HG03095 (cell line): ENCODE results near the gene CHD2.

ENCODE experiments used
- ATAC-seq: cut with Tn5 transposase; IDR thresholded peaks from one replicate; pipeline ENCODE4 v1.9.1; 2021; ENCODE audit warnings: moderate library complexity; ENCODE audit not compliant: unreplicated experiment

The CHD2 gene

DNA sequence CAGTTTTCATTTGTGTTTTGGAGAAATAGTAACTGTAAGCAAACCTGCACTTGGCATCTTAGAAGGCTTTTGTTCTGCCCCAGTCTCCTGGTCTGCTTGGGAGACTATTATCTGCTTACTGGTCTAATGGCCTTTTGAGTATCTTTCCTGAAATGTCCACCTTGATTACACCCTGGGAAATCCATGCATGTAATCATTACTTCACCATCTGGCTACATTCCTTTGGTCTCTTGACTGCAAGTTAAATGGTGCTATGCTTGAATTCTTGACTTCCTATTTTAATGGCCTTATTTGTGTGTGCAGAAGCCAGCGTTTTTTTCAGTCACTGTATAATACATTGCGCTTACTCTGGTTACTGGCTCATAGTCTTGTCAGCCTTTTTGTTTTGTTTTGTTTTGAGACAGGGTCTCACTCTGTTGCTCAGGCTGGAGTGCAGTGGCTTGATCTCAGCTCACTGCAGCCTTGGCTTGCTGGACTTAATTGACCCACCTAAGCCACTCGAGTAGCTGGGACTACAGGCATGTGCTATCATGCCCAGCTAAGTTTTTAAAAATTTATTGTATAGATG lies 30.0 kb downstream of the CHD2 start:
- no peak for ATAC-seq

DNA sequence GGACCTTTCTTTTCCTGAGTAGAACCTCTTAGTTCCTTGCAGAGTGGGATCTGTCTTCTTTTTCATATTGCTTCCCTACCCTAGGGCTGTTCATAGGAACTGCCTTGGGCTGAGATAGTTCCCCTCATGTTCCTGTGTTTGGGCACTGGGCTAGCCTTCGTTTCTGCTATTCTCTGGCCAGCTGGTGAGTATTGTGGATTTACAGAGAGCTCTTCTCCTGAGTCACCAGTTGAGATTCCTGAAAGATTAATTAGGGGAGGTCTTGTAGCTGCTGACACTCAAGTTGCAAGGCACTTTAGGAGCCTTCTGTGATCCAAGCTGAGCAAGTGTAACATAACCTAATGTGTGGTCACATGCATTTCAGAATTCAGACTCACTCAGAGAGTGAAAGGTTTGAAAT lies 30.7 kb downstream of the CHD2 start:
- ATAC-seq, result no peak

DNA sequence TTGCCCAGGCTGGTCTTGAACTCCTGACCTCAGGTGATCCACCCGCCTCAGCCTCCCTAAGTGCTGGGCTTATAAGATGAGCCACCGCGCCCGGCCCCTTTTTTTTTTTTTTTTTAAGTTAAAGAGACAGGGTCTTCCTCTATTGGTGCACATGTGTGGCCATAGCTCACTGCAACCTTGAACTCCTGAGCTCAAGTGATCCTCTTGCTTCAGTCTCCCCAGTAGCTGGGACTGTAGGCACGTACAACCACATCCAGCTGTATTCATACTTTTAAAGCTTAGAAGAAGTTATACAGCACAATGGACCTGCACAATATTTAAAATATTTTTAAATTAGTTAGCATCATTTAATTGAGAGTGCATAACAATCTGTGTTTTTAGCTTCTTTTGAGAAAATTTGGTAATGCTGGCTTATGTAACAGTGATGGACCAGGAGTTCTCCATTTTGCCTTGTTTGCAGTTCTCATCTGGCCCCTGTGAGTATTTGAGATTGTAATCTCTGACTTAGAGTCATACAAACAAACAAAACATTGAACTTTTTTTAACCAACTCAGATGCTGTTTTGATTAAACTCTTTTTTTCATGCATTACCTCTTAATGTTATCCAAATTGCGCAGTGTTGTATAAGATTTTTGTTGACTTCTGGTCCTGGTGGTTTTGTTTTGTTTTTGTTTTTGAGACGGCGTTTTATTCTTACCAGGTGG lies 33.0 kb downstream of the CHD2 start:
- ATAC-seq, result no peak

DNA sequence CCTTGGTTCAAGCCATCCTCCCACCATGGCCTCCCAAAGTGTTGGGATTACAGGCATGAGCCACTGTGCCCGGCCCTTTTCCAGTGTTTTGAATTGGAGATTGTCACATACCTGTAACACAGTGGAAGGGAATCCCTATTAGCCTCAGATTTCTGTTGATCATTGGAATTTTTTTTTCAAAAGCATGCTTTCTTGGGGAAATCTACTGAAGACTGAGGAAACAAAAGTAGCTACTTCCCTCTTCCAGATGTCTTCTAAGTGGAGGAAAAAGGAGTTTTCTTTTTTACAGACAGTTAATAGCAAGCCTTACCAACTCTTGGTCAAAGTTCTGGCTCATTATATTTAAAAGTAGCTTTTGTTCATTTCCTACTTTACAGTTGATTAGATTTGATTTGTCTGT lies 33.7 kb downstream of the CHD2 start:
- ATAC-seq, result no peak

DNA sequence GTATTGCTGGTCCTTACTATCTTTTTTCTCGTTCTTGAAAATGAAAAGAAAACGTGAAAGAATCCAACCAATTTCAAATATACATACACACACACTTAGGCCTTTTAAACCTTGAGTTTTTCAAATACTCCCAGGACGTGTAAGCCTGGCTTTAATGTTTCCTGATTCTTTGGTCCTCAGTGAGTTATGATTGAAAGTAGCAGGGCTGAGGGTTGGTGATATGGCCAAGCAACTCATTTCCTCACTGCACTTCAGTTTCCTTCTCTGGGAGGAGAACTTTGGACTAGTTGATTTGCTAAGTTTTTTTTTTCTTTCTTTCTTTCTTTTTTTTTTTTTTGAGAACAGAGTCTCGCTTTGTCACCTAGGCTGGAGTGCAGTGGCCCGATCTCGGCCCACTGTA lies 34.6 kb downstream of the CHD2 start:
- no peak for ATAC-seq

DNA sequence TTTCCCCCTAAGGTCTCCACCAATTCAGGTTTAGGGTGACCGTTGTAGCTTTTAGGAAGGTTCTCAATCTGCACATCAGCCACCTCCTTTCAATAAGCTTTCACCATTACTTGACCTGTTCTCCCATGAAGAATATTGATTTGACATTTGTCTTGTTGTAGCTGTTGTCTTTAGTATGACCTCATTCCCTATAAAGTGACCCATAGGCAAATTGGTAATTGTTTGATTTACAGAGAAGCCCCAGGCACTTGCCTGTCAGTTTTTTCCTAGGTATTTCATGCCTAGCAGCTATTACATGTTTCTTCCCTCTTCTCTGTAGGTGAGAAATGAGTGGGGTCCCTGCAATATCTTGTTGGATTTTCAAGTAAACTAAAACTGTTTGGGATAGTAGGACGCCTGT lies 36.0 kb downstream of the CHD2 start:
- no peak for ATAC-seq

DNA sequence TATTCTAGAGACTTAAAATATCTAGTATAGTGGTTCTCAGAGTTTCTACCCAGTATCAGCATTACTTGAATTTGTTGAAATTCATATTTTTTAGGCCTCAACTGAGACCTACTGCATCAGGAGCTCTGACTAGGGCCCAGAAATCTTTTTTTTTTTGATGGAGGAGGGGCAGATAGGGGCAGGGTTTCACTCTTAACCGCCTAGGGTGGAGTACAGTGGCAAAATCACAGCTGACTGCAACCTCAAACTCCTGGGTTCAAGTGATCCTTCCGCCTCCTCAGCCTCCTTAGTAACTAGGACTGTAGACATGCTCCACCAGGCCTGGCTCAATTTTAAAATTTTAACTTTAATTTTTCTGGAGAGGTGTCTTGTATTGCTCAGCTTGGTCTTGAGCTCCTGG lies 36.6 kb downstream of the CHD2 start:
- no peak for ATAC-seq

DNA sequence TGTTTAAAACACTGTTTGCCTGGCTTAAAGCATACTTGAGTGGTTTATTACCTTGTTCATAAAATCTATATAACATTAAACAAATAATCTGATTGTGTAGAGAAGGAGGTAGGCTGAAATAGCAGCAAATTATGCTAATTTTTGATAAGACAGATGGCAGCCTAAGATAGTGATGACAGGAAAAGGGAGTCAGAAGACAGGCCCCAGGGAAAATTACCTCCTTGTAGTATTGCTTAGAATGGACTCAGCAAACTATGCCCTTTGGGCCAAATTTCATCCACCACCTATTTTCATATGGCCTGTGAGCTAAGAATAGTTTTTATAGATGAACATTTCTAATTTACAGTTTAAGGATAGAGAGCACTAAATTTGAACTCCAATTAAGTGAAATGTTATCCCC lies 37.8 kb downstream of the CHD2 start:
- no peak for ATAC-seq

DNA sequence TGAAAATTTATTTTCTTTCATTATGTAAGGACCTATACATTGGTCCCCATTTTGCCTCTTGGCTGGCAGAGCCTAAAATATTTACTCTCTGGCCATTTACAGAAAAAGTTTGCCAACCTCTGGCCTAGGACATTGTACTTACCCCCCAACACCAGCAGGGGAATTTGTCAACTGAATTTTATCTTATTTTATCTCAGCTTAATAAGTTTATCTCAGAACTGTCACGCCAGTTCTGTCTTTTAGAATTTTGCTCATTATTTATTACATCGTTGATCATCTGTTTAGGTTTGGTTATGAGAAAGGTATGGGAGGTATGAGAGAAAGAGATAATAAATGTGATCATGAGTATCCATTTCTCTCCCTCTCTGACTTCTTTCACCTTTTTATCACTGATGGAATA lies 38.3 kb downstream of the CHD2 start:
- no peak for ATAC-seq

DNA sequence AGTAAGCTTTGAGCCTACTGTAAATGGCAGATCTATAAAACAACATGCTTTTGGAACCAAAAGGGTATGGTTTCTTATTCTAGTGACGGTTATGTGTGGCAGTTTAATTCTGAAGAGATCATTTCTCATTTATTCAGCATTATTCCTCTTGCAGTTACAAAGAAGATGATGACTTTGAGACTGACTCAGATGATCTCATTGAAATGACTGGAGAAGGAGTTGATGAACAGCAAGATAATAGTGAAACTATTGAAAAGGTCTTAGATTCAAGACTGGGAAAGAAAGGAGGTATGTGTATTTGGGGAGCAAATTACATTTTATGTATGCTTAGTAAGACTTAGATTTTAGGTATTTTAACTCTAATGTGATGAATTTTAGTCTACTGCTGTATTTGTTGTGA lies 41.5 kb downstream of the CHD2 start:
- ATAC-seq, result no peak

DNA sequence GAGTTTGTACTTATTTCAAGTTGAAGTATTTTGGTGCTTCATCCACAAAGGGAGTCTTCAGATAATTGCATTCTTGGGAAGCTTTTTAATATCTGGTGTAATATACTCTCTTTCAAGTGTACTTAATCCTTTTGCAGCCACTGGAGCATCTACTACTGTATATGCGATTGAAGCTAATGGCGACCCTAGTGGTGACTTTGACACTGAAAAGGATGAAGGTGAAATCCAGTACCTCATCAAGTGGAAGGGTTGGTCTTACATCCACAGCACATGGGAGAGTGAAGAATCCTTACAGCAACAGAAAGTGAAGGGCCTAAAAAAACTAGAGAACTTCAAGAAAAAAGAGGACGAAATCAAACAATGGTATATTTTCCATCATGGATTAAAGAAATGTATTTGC lies 42.6 kb downstream of the CHD2 start:
- ATAC-seq, result no peak

DNA sequence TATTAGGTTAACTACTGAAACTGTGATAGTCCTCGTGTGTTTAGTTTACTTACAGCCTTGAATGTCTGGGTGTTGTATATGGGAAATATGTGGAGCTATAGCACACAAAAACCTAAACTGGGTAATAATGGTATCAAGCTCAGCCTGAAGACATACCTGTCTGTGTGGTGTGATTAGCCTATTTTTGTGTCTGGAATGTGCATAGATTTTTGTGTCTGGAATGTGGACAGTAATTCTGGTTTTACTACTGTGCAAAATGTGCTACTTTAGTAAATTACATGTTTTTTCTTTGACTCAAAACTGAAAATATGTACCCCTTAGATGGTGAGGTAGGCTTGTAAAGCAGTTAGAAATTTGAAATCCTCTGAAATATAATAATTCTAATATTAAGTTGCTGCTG lies 43.5 kb downstream of the CHD2 start:
- ATAC-seq, result no peak

DNA sequence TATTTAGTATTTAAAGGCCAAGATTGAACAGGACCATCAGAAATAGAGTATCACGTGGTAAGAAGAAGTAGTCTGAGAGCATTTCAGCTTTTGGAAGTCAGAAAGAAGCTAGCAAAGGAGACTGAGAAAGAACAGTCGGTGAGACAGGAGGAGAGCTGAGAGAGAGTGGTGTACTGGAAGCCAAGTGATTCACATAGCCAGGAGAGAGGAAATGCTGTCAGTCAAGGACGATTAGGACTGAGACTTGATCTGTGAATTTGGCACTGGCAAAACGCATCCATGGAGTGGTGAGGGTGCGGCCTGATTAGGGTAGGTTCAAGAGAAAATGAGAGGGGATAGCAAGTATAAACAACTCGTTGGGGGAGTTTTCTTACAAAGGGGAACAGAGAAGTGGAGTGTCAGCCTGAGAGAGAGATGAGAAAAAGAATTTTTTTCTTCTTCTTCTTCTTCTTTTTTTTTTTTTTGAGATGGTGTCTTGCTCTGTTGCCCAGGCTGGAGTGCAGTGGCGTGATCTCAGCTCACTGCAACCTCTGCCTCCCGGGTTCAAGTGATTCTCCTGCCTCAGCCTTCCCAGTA lies 44.9 kb downstream of the CHD2 start:
- ATAC-seq, result no peak

DNA sequence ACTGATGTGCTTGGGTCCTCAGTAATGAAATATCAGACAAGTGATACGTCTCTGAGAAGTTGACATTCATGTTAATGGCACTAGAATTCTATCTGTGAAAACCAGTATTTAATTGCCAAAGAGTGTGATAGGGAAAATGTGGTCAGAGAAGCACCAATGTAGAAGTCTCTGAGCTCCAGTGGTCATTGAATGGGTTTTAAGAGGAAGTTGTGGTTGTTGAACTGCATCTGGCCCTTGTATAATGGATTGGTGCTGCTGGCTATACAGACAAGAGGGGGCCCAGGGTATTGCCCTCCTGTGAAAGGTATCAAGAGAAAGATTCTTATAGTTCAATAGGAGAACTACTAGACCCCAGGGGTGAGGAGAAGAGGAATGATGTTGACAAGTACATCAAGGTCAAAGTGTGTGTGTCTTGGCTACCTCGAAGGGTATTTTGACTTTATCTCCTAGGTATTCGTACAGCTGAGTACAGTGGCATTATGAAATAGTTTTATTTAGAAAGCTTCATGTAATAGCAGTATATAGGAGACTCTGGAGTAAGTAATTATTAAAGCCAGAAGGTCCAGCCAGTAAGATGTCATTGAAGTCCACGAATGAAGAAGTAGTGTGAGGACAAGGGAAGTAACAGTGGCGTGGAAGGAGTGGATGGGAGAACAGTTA lies 47.1 kb downstream of the CHD2 start:
- no peak for ATAC-seq

DNA sequence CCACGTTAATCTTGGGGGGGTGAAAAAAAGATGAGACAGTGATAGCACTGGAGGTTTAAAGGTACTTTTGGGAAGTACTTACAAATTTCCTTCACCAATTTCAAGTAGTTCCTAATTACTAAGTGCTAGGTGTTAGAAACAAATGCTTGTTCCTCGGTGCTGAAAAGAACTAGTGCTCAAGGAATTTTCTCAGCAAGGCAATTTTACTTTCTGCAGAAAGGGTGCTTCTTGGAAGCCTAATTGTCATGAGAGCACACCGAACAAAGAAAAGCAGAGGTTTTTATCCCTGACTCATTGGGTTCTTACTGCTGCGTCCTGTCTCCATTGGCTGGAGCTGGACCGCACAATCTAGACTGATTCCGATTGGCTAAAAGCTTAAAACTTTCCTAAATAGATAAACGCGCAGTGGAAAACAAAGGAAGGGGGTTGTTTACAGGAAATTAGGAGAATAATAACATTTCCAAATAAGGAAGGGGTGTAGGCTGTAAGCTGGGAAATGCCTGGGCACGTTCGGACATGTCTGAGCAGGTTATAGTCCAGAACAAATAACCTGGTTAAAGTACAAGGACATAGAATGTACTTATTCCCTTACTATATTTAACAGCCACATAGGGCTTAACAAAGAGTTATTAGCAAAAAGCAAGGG lies 49.6 kb downstream of the CHD2 start:
- no peak for ATAC-seq

DNA sequence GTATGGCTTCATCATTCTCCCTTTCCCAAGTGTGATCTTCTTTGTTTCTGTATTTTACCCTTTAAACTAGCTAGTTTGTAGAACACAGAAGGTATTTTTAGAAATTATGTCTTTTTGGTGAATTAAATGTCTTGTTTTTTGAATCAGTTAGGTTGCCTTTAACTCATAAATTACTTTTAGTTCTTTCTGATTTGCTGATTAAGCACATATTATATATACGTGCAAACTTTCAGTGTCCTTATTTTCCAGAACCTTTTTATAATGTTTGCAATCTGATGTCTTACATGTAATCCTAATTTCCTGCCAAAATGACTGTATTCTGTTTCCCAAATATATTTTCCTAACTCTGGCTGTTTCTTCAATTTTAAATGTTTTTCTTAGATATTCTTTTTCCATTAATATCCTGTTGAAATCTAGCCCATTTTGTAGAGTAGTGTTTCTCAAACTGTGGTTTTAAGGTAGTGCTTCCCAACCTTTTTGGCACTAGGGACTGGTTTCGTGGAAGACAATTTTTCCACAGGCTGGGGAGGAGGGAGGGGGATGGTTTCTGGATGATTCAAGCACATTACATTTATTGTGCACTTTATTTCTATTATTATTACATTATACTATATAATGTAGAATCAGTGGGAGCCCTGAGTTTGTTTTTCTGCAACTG lies 51.8 kb downstream of the CHD2 start:
- no peak for ATAC-seq

DNA sequence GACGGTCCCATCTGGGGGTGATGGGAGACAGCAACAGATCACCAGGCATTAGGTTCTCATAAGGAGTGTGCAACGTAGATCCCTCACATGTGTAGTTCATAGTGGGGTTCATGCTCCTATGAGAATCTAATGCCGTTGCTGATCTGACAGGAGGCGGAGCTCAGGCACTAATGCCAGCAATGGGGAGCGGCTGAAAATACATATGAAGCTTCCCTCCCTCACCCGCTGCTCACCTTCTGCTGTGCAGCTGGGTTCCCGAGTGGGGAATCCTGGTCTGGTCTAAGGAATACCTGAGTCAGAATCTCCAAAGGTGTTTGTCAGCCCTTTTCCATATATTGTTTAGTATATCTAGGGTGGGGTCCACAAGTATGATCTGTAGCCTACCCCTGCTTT lies 52.3 kb downstream of the CHD2 start:
- no peak for ATAC-seq

DNA sequence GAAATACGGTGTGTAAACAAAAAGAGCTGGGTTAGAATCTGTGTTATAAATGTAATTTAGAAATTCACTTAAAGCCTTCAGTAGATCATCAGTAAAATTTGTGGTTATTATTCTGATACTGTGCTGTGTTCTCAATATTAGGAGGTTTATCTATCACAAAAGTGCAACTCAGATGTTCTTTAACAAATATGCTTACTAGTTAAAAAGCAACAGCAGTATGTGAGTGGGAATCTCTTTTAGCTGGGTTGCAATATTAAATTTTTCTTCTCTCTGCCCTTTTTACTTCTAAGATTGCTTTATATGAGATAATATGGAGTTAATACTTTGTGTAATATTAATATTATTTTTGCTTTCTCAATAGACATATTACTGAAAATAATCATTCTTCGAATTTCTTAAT lies 53.4 kb downstream of the CHD2 start:
- ATAC-seq, result no peak

DNA sequence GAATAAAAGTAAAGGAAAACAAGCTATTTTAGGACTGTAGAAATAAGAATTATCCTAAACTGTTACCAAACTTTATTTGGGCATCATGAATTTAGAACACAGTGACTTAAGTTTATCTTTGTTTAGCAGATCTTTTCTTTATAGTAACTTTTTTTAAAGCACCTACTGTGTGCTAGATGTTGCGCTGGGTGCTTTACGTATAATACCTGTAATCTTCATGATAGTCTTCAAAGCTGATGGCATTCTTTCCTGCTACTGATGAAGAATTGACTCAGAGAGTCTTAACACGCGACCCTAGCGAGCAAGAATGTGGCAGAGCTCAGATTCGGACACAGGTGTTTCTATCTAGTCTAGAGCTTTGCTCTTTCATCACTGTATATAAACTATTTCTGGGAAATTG lies 53.9 kb downstream of the CHD2 start:
- ATAC-seq, result no peak

DNA sequence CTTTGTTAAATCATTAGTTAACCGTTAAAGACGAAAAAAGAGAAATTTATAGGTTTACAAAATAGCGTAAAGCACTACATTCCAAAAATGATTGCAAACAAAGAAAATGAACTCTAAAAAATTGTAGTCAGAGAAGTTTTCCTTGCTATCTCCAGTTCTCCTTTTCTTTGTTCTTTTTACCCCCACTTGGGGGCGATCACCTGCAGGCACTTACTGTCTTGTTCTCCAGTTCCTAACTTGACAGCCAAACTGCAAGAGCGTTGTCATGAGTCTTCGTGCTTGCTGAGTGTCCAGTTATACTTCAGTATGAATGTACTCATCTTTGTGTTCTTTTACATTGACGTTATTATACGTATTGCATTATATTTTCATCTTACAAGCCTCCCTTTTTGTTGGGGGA lies 54.5 kb downstream of the CHD2 start:
- no peak for ATAC-seq

DNA sequence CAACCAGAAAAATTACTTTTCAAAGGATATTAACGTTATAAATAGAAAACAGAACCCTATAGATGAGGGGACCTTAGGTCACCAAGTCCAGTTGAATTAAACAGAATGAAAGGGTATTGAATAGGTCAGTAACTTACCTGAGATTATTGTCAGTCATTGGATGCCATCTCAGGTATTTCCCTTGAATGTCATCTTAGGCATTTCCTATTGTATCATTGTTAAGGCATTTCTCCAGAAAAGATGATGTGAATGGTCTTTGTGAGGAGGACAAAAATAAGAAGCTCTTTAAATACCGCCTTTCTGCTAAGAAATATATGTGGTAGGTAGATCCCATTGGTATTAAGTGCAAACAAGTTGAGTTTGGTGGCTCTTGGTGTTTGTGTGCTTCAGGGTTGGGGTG lies 55.6 kb downstream of the CHD2 start:
- no peak for ATAC-seq
